Measurements from ENCODE around the gene PTK6.

Gene PTK6

GRCh38 chr20:63536997-63537524 is at the start of gene PTK6:
Gene PTK6 (minus strand): TSS chr20:63537376. CDS start chr20:63537314, 62 bp downstream.
- ChIA-PET POLR2A (interaction anchor here (0.6 to 1.7 kb wide), 5 partner anchors 16 to 444 kb away, joined by 3 to 6 read pairs (median 4); partner anchors contain the start of genes ARFRP1, PPDPF, PRPF6 and RTEL1), CTCF (interaction anchor here (1.3 to 1.5 kb wide), 3 partner anchors 16 to 437 kb away, joined by 3 to 7 read pairs (median 5); partner anchors contain the start of gene PPDPF)

GRCh38 chr20:63586797-63587196 is 49.6 kb upstream of the PTK6 start:
- CTCF ChIA-PET: no interaction called here
- POLR2A ChIA-PET: no interaction called here

More at GRCh38 chr20:63536997-63537524, at the start of gene PTK6:
- no peak for DNase-seq (ENCODE audit: extremely low spot score)
- no peak for TF ChIP-seq CTBP1 (IDR thresholded peaks at IDR 0.05; ENCODE audit: borderline replicate concordance)
- no peak for TF ChIP-seq ARNT (IDR thresholded peaks at IDR 0.05)
- no peak for TF ChIP-seq BHLHE40 (IDR thresholded peaks at IDR 0.05; ENCODE audit: borderline replicate concordance)
- no peak for TF ChIP-seq LEF1 (IDR thresholded peaks at IDR 0.05; ENCODE audit: borderline replicate concordance)
- no peak for TF ChIP-seq FOXA1 (IDR thresholded peaks at IDR 0.05)
- TF ChIP-seq ELF4 (IDR thresholded peaks at IDR 0.05): no peak
- no peak for TF ChIP-seq FOXK2 (IDR thresholded peaks at IDR 0.05)
- no peak for TF ChIP-seq L3MBTL2 (conservative IDR thresholded peaks at IDR 0.05)
- TF ChIP-seq SUZ12 (IDR thresholded peaks at IDR 0.05): no peak
- TF ChIP-seq ZNF384 (IDR thresholded peaks at IDR 0.05): no peak
- no peak for TF ChIP-seq HDGF (IDR thresholded peaks at IDR 0.05; ENCODE audit: borderline replicate concordance)
- no peak for TF ChIP-seq FOXM1 (IDR thresholded peaks at IDR 0.05; ENCODE audit: borderline replicate concordance)
- TF ChIP-seq TARDBP (IDR thresholded peaks at IDR 0.05): no peak

GRCh38 chr20:63585616-63586565 is 48.7 kb upstream of the PTK6 start:
- ChIA-PET POLR2A (no interaction called here), CTCF (no interaction called here)
- TF ChIP-seq ELF4 (IDR thresholded peaks at IDR 0.05) (no peak), BHLHE40 (IDR thresholded peaks at IDR 0.05; ENCODE audit: borderline replicate concordance) (no peak), SUZ12 (IDR thresholded peaks at IDR 0.05) (no peak), PKNOX1 (IDR thresholded peaks at IDR 0.05) (no peak), FOXA1 (IDR thresholded peaks at IDR 0.05) (no peak), CTBP1 (IDR thresholded peaks at IDR 0.05; ENCODE audit: borderline replicate concordance) (no peak), FOXM1 (IDR thresholded peaks at IDR 0.05; ENCODE audit: borderline replicate concordance) (no peak), FOXK2 (IDR thresholded peaks at IDR 0.05) (no peak), ARNT (IDR thresholded peaks at IDR 0.05) (no peak), NFRKB (IDR thresholded peaks at IDR 0.05) (no peak), HDGF (IDR thresholded peaks at IDR 0.05; ENCODE audit: borderline replicate concordance) (no peak), L3MBTL2 (conservative IDR thresholded peaks at IDR 0.05) (no peak), ZNF384 (IDR thresholded peaks at IDR 0.05) (no peak), TARDBP (IDR thresholded peaks at IDR 0.05) (no peak), LEF1 (IDR thresholded peaks at IDR 0.05; ENCODE audit: borderline replicate concordance) (no peak), SP1 (IDR thresholded peaks at IDR 0.05) (no peak)
- DNase-seq (ENCODE audit: extremely low spot score): no peak

More at GRCh38 chr20:63586797-63587196, 49.6 kb upstream of the PTK6 start:
- TF ChIP-seq ELF4 (IDR thresholded peaks at IDR 0.05) (no peak), FOXM1 (IDR thresholded peaks at IDR 0.05; ENCODE audit: borderline replicate concordance) (no peak), BHLHE40 (IDR thresholded peaks at IDR 0.05; ENCODE audit: borderline replicate concordance) (no peak), CTBP1 (IDR thresholded peaks at IDR 0.05; ENCODE audit: borderline replicate concordance) (no peak)
- DNase-seq (ENCODE audit: extremely low spot score): no peak

GRCh38 chr20:63582382-63583063 is 45.3 kb upstream of the PTK6 start:
- TF ChIP-seq HDGF (IDR thresholded peaks at IDR 0.05; ENCODE audit: borderline replicate concordance): no peak
- TF ChIP-seq ZNF384 (IDR thresholded peaks at IDR 0.05): no peak
- no peak for TF ChIP-seq BHLHE40 (IDR thresholded peaks at IDR 0.05; ENCODE audit: borderline replicate concordance)
- no peak for TF ChIP-seq LEF1 (IDR thresholded peaks at IDR 0.05; ENCODE audit: borderline replicate concordance)
- no peak for TF ChIP-seq FOXA1 (IDR thresholded peaks at IDR 0.05)
- POLR2A ChIA-PET: interaction anchor here (1.0 to 1.4 kb wide), 2 partner anchors 8 to 45 kb away, joined by 3 to 4 read pairs; partner anchors contain the start of gene HELZ2
- CTCF ChIA-PET: no interaction called here
- no peak for DNase-seq (ENCODE audit: extremely low spot score)

- ChIA-PET CTCF (no interaction called here), POLR2A (no interaction called here)
- DNase-seq (ENCODE audit: extremely low spot score): peak; percentile 48
- TF ChIP-seq SP1 (IDR thresholded peaks at IDR 0.05): no peak
These were observed 43.8 kb upstream of the PTK6 start for GRCh38 chr20:63580796-63581461.

- no peak for TF ChIP-seq HDGF (IDR thresholded peaks at IDR 0.05; ENCODE audit: borderline replicate concordance)
- no peak for TF ChIP-seq TARDBP (IDR thresholded peaks at IDR 0.05)
- TF ChIP-seq FOXM1 (IDR thresholded peaks at IDR 0.05; ENCODE audit: borderline replicate concordance): no peak
- TF ChIP-seq FOXK2 (IDR thresholded peaks at IDR 0.05): no peak
- TF ChIP-seq SUZ12 (IDR thresholded peaks at IDR 0.05): no peak
- no peak for TF ChIP-seq L3MBTL2 (conservative IDR thresholded peaks at IDR 0.05)
- TF ChIP-seq ZNF384 (IDR thresholded peaks at IDR 0.05): no peak
- TF ChIP-seq SP1 (IDR thresholded peaks at IDR 0.05): no peak
- no peak for TF ChIP-seq CTBP1 (IDR thresholded peaks at IDR 0.05; ENCODE audit: borderline replicate concordance)
- TF ChIP-seq LEF1 (IDR thresholded peaks at IDR 0.05; ENCODE audit: borderline replicate concordance): no peak
- no peak for TF ChIP-seq PKNOX1 (IDR thresholded peaks at IDR 0.05)
- no peak for TF ChIP-seq NFRKB (IDR thresholded peaks at IDR 0.05)
- no peak for TF ChIP-seq ARNT (IDR thresholded peaks at IDR 0.05)
- no peak for TF ChIP-seq ELF4 (IDR thresholded peaks at IDR 0.05)
- DNase-seq (ENCODE audit: extremely low spot score): no peak
- POLR2A ChIA-PET: no interaction called here
- CTCF ChIA-PET: no interaction called here
These were observed 42.0 kb upstream of the PTK6 start for GRCh38 chr20:63579017-63579694.
